K562 (cell line): ENCODE data around the gene KPTN. TPM values are rescaled to one million over a fixed set of nuclear protein-coding genes. Genes with fewer than 3 reads are reported as not detected.

Experiments
- BHLHE40 ChIP-seq: IDR thresholded peaks from 2 replicates; pipeline ENCODE4 v1.6.1; 2011; ENCODE audit warnings: low read length, improper control_type of control experiment
- CBX2 ChIP-seq: fragments of 200-600 bp; sonication (generic); IDR thresholded peaks from one replicate; pipeline ENCODE4 v1.6.1; 2012; ENCODE audit warnings: mild to moderate bottlenecking, low read length, inconsistent platforms; ENCODE audit not compliant: insufficient read depth, poor library complexity, severe bottlenecking
- CXXC5 ChIP-seq: fragments of 250-450 bp; sonication (Bioruptor Pico); IDR thresholded peaks from 2 replicates; pipeline ENCODE4 v1.8.0; 2022; ENCODE audit warnings: inconsistent platforms, mild to moderate bottlenecking, moderate library complexity
- ETV6 ChIP-seq, 3 experiments: fragments of 150-350 bp in 1 of 3; sonication (generic) in 1 of 3; formaldehyde crosslinking in 1 of 3; IDR thresholded peaks; 2 replicates each; pipeline versions ENCODE4 v1.6.1 to v1.8.0; 2014 to 2022; ENCODE audit warnings: borderline replicate concordance in 2 of 3, low read depth in 2 of 3, antibody characterized with exemption in 1 of 3, low read length in 1 of 3, mild to moderate bottlenecking in 1 of 3, missing genetic modification reagents in 1 of 3
- FOSL1 ChIP-seq: fragments of 200-800 bp; sonication (Bioruptor generic); conservative IDR thresholded peaks from 2 replicates; pipeline ENCODE4 v1.6.1; 2016; ENCODE audit warnings: missing genetic modification characterization, missing compliant biosample characterization
- FOXM1 ChIP-seq, 2 experiments: fragments of 450-650 bp in 1 of 2; sonication (generic) in 1 of 2; formaldehyde crosslinking in 1 of 2; IDR thresholded peaks; 2 replicates each; pipeline versions ENCODE4 v1.6.1 to v1.9.0; 2017 to 2022; ENCODE audit warnings: low read depth in 2 of 2, mild to moderate bottlenecking in 2 of 2, missing genetic modification reagents in 1 of 2, moderate library complexity in 1 of 2
- MAFF ChIP-seq: IDR thresholded peaks from 2 replicates; pipeline ENCODE4 v1.6.1; 2012; ENCODE audit warnings: low read length, improper control_type of control experiment
- MED1 ChIP-seq: sonication (generic); formaldehyde crosslinking; IDR thresholded peaks from 2 replicates; pipeline ENCODE4 v1.8.1; 2023; ENCODE audit warnings: missing genetic modification reagents, borderline replicate concordance
- NR2C2 ChIP-seq, 2 experiments: fragments of 200-800 bp in 1 of 2; sonication (Bioruptor generic) in 1 of 2; sonication (generic) in 1 of 2; formaldehyde crosslinking in 1 of 2; IDR thresholded peaks; 2 replicates each; pipeline versions ENCODE4 v1.6.1 to v1.8.0; 2016 to 2022; ENCODE audit warnings: mild to moderate bottlenecking in 1 of 2, missing compliant biosample characterization in 1 of 2, missing genetic modification characterization in 1 of 2, missing genetic modification reagents in 1 of 2
- PKNOX1 ChIP-seq: fragments of 450-650 bp; IDR thresholded peaks from 2 replicates; pipeline ENCODE4 v1.6.1; 2016
- PML ChIP-seq: IDR thresholded peaks from 2 replicates; pipeline ENCODE4 v1.6.1; 2012; ENCODE audit warnings: low read length, inconsistent platforms
- TBL1XR1 ChIP-seq, 2 experiments: IDR thresholded peaks; 2 replicates each; pipeline ENCODE4 v1.6.1; 2012; ENCODE audit warnings: improper control_type of control experiment in 2 of 2, low read length in 2 of 2, mild to moderate bottlenecking in 1 of 2
- TEAD4 ChIP-seq, 2 experiments: sonication (generic) in 1 of 2; formaldehyde crosslinking in 1 of 2; IDR thresholded peaks; 2 replicates each; pipeline versions ENCODE4 v1.6.1 to v1.8.0; 2012 to 2022; ENCODE audit warnings: borderline replicate concordance in 1 of 2, inconsistent platforms in 1 of 2, low read length in 1 of 2, mild to moderate bottlenecking in 1 of 2, missing genetic modification reagents in 1 of 2
- ZFP30 ChIP-seq: fragments of 250-450 bp; sonication (Bioruptor Pico); IDR thresholded peaks from 2 replicates; pipeline ENCODE4 v1.8.0; 2022; ENCODE audit warnings: moderate library complexity, mild to moderate bottlenecking, inconsistent platforms, borderline replicate concordance
- ZNF274 ChIP-seq: IDR thresholded peaks from 2 replicates; pipeline ENCODE4 v1.6.1; 2011; ENCODE audit warnings: low read depth, mild to moderate bottlenecking, low read length, moderate library complexity, borderline replicate concordance
- polyA plus RNA-seq, 8 experiments: library from polyadenylated mRNA; depleted of rRNA in 4 of 8; stranded (reverse) in 5 of 8; unstranded in 3 of 8; fragments of >200 nt; fragmentation: Nextera tagmentation in 2 of 8; fragmentation: Illumina TruSeq in 1 of 8; extraction: Ambion mirVana in 2 of 8; extraction: Trizol in 1 of 8; gene quantifications; 2 replicates each; pipeline versions ENCODE4 v1.2.1 to v1.2.3, GENCODE V29; 2011 to 2014; ENCODE audit warnings: inconsistent platforms in 1 of 8, missing spikeins in 1 of 8
- total RNA-seq, 7 experiments: library from RNA; depleted of rRNA in 6 of 7; stranded (reverse); fragments of >200 nt in 6 of 7; fragmentation: Illumina TruSeq in 2 of 7; extraction: Trizol in 2 of 7; gene quantifications; 2 replicates each; pipeline versions ENCODE4 v1.2.1 to v1.2.3, GENCODE V29; 2011 to 2021; ENCODE audit warnings: low replicate concordance in 1 of 7
- TF ChIP-seq, protein P1 (sequence below): fragments of 200-800 bp; sonication (Bioruptor generic); IDR thresholded peaks from 2 replicates; pipeline ENCODE4 v1.6.1; 2017; ENCODE audit warnings: missing genetic modification characterization, missing compliant biosample characterization
- TF ChIP-seq, protein P2 (sequence below): fragments of 450-650 bp; IDR thresholded peaks from 2 replicates; pipeline ENCODE4 v1.6.1; 2016; ENCODE audit warnings: missing biosample characterization, missing genetic modification characterization
- TF ChIP-seq, protein P3 (sequence below): fragments of 200-800 bp; sonication (Bioruptor generic); IDR thresholded peaks from 2 replicates; pipeline ENCODE4 v1.6.1; 2017; ENCODE audit warnings: missing genetic modification characterization, missing compliant biosample characterization

The KPTN gene
- total and polyA plus RNA-seq, 9 of the 15 experiments (the other 6 are each of a cell fraction or from before 2014, with no cell fraction given), result 0.56 to 18.2 (median 8.5) TPM

DNA sequence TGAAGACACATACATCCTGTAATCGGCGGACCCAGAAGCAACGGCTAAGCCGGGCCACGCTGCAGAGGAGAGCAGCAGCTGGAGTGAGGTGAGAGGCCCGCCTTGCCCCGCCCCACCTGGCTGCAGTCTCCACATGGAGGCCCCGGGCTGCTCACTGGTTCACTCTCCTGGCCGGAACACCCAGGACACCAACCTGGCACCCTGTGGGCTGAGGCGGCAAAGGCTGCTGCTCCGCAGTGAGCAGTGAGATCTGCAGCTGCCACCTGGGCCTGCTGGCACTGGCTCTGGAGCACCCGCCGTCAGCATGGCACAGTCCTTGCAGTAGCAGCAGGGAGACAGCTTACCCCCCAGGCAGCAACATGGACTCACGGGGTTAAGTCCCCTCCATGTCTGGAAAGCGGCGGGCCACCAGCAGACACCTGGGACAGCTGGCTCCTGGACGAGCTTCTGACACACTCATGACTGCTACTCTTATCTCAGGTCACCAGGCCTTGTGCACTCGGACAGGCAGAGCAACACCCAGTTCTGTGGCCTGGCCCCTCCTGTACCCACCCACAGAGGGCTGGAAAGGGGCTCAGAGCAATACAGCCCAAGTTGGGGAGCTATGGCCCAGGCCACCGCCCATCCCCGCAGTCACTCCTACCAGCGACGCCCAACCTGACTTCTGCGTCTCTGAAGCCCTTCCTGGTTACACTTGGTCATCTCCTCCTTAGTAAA lies 13.2 kb upstream of the KPTN start (continued):
- TF ChIP-seq, protein P1, sequence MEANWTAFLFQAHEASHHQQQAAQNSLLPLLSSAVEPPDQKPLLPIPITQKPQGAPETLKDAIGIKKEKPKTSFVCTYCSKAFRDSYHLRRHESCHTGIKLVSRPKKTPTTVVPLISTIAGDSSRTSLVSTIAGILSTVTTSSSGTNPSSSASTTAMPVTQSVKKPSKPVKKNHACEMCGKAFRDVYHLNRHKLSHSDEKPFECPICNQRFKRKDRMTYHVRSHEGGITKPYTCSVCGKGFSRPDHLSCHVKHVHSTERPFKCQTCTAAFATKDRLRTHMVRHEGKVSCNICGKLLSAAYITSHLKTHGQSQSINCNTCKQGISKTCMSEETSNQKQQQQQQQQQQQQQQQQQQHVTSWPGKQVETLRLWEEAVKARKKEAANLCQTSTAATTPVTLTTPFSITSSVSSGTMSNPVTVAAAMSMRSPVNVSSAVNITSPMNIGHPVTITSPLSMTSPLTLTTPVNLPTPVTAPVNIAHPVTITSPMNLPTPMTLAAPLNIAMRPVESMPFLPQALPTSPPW (CRISPR knock-in tag), result peak; percentile 62
- TF ChIP-seq FOXM1 (IDR thresholded peaks at IDR 0.05; ENCODE audit: low read depth), result peak; percentile 21; the same call in 1 of the 2 replicates
- no peak for TF ChIP-seq FOXM1 (CRISPR knock-in tag; IDR thresholded peaks at IDR 0.05; ENCODE audit: low read depth)
- peak; percentile 89 for TF ChIP-seq TEAD4 (IDR thresholded peaks at IDR 0.05; ENCODE audit: low read length)
- TF ChIP-seq TEAD4 (CRISPR knock-in tag; IDR thresholded peaks at IDR 0.05; ENCODE audit: borderline replicate concordance), result no peak
- TF ChIP-seq ZFP30 (CRISPR knock-in tag), result no peak
- TF ChIP-seq CXXC5 (CRISPR knock-in tag), result peak; percentile 63
- peak; percentile 76 for TF ChIP-seq FOSL1 (tag)
- TF ChIP-seq ETV6 (IDR thresholded peaks at IDR 0.05; ENCODE audit: borderline replicate concordance in 1 of 2, low read depth in 2 of 2, low read length in 1 of 2), result no peak
- no peak for TF ChIP-seq ETV6 (CRISPR knock-in tag; IDR thresholded peaks at IDR 0.05; ENCODE audit: borderline replicate concordance)
- TF ChIP-seq, protein P2, sequence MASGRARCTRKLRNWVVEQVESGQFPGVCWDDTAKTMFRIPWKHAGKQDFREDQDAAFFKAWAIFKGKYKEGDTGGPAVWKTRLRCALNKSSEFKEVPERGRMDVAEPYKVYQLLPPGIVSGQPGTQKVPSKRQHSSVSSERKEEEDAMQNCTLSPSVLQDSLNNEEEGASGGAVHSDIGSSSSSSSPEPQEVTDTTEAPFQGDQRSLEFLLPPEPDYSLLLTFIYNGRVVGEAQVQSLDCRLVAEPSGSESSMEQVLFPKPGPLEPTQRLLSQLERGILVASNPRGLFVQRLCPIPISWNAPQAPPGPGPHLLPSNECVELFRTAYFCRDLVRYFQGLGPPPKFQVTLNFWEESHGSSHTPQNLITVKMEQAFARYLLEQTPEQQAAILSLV (tag), result no peak
- TF ChIP-seq MAFF, result no peak
- peak; percentile 52; the same call in 1 of the 2 replicates for TF ChIP-seq PKNOX1
- TF ChIP-seq, protein P3, sequence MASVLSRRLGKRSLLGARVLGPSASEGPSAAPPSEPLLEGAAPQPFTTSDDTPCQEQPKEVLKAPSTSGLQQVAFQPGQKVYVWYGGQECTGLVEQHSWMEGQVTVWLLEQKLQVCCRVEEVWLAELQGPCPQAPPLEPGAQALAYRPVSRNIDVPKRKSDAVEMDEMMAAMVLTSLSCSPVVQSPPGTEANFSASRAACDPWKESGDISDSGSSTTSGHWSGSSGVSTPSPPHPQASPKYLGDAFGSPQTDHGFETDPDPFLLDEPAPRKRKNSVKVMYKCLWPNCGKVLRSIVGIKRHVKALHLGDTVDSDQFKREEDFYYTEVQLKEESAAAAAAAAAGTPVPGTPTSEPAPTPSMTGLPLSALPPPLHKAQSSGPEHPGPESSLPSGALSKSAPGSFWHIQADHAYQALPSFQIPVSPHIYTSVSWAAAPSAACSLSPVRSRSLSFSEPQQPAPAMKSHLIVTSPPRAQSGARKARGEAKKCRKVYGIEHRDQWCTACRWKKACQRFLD (CRISPR knock-in tag), result peak; percentile 51; the same call in 1 of the 2 replicates
- peak in 1 of 2 experiments; percentile 42; a peak in 1 of 4 replicates for TF ChIP-seq TBL1XR1 (IDR thresholded peaks at IDR 0.05; ENCODE audit: low read length in 2 of 2)
- no peak for TF ChIP-seq MED1 (CRISPR knock-in tag)
- TF ChIP-seq ZNF274, result no peak
- TF ChIP-seq NR2C2 (CRISPR knock-in tag; IDR thresholded peaks at IDR 0.05), result no peak
- TF ChIP-seq NR2C2 (tag; IDR thresholded peaks at IDR 0.05), result no peak
- TF ChIP-seq PML, result peak; percentile 59
- no peak for TF ChIP-seq CBX2
- TF ChIP-seq BHLHE40, result peak; percentile 64
